ENCODE data around the gene AGPAT2. TPM values are rescaled to one million over a fixed set of nuclear protein-coding genes. Genes with fewer than 3 reads are reported as not detected.

Gene AGPAT2
- total and polyA plus RNA-seq, 2 experiments from 2014 or later: 31.8 to 44.7 TPM

- Mint-ChIP-seq H3K36me3 (ENCODE audit: low read depth) (no peaks in the 10 kb centered on the region), H3K4me1 (peaks cover 3% of the 10 kb centered on the region; the same call in 2 of the 3 replicates), H3K27me3 (ENCODE audit: insufficient read depth, low read depth, poor library complexity) (no peaks in the 10 kb centered on the region), H3K4me3 (no peak overlapping the region), H3K27ac (no peak overlapping the region), H3K9me3 (no peaks in the 10 kb centered on the region)
- Histone ChIP-seq H3K4me1 (ENCODE audit: insufficient read depth) (no peaks in the 10 kb centered on the region), H2AFZ (no peak overlapping the region), H3K9me2 (ENCODE audit: insufficient read depth) (no peaks in the 10 kb centered on the region), H4K20me1 (replicated peaks; ENCODE audit: insufficient read depth) (no peaks in the 10 kb centered on the region), H3K36me3 (ENCODE audit: insufficient read depth) (no peaks in the 10 kb centered on the region), H3K4me2 (no peak overlapping the region), H3K79me2 (replicated peaks; ENCODE audit: insufficient read depth) (no peaks in the 10 kb centered on the region), H3K4me3 (no peak overlapping the region), H3K27me3 (ENCODE audit: insufficient read depth) (no peaks in the 10 kb centered on the region), H3K27ac (ENCODE audit: low read depth) (no peak overlapping the region), H3F3A (replicated peaks; ENCODE audit: low read depth) (no peaks in the 10 kb centered on the region)
- DNase-seq (ENCODE audit: low spot score): no peak
- ATAC-seq: no peak; the same call in 2 of the 3 replicates
- TF ChIP-seq CTCF (conservative IDR thresholded peaks at IDR 0.05; ENCODE audit: low read depth in 2 of 2) (no peak), ETS1 (IDR thresholded peaks at IDR 0.05) (no peak), ZNF462 (CRISPR knock-in tag; IDR thresholded peaks at IDR 0.05) (no peak), ZNF331 (CRISPR knock-in tag; IDR thresholded peaks at IDR 0.05; ENCODE audit: low read depth) (no peak), NANOG (IDR thresholded peaks at IDR 0.05; ENCODE audit: borderline replicate concordance) (no peak), CREB1 (CRISPR knock-in tag; IDR thresholded peaks at IDR 0.05; ENCODE audit: low read depth) (no peak), EZH2phosphoT487 (IDR thresholded peaks at IDR 0.05; ENCODE audit: unreplicated experiment) (no peak), EZH2 (IDR thresholded peaks at IDR 0.05; ENCODE audit: low read depth, unreplicated experiment) (no peak), ZNF114 (CRISPR knock-in tag; IDR thresholded peaks at IDR 0.05) (no peak), POLR2AphosphoS5 (IDR thresholded peaks at IDR 0.05; ENCODE audit: low read depth) (no peak), STAT1 (IDR thresholded peaks at IDR 0.05; ENCODE audit: unreplicated experiment) (no peak)
These were observed 33.8 kb downstream of the AGPAT2 start for GRCh38 chr9:136653323-136654079.
